Measurements from ENCODE around the gene MGAM2.
"Not testable (repeated sequence)": the region's sequence is repeated elsewhere in the genome, so short reads cannot be mapped to it uniquely, and the experiment has no call there.

Gene MGAM2

DNA sequence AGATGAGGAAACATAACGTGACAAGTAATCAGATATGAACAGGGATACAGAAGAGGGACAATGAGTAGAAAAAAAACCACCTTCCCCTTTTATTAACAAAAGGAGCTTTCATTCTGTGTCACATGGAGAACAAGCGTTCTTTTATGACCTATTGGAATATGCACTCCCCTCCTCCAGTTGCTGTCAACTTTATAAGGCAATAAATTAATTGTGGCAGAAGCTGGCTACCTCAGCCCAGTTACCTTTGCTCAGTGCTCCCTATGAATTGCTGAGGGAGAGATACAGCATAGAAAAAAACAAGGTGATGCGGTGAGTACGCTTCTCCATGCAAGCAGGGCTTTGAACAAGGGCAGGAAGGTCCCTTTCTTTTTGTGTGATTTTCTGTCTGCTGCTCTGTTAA lies at the start of gene MGAM2:
Gene MGAM2, plus strand, starts transcription at position 220 of the 400 bp plus-strand sequence. CDS start 5,156 bp downstream, outside the sequence.
- no peak for DNase-seq (ENCODE audit: low spot score)

- DNase-seq (ENCODE audit: low spot score): no peak
Observed at GRCh38 chr7:142063551-142064442, 47.7 kb upstream of the MGAM2 start.

DNA sequence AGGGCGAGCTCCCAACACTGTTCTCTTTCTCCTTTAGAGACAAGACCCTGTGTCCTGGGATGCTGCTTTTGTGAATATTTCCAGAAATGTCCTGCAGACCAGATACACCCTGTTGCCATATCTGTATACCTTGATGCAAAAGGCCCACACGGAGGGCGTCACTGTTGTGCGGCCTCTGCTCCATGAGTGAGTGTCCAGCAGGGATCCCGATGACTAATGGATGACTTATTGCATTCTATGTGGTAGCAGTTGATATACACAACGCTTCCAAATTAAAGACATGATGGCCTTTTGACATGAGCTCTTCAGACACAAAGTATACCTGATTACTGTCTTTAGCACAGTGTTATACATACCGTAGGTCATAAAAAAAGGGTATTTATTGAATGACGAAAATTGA lies 45.0 kb upstream of the MGAM2 start:
- no peak for DNase-seq (ENCODE audit: low spot score)

DNA sequence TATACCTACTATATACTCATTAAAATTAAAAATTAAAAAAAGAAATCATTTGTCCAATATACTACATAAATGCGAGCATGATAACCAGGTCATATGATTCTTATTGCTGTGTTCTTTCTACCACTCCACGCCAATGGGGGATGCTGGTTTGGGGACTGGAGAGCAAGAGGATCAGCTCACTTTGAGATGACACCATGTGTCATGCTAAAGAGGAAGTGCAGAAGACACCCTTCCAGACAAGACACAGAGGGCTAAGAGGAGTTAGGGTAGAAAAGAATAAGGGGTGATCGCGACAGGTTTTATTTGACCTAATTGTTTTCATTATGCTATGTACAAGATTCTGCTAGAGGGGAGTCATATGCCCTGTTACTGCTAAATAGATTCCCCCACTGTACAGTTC lies 33.8 kb upstream of the MGAM2 start:
- DNase-seq (ENCODE audit: low spot score): no peak

DNA sequence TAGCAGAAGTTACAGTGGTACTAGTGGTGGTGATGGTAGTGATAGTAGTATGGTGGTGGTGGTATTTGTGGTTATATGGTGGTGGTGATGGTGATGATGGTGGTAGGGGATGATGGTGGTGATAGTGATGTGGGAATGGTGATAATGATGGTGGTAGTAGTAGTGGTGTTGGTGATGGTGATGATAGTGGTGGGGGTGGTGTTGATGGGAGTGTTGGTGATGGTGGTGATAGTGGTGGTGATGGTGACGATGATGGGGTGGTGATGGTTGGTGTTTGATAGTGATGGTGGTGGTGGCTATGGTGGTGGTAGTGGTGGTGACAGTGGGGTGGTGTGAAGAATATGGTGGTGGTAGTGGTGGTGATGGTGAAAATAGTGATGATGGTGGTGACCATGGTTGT lies 27.9 kb upstream of the MGAM2 start:
- DNase-seq (ENCODE audit: low spot score): no peak

DNA sequence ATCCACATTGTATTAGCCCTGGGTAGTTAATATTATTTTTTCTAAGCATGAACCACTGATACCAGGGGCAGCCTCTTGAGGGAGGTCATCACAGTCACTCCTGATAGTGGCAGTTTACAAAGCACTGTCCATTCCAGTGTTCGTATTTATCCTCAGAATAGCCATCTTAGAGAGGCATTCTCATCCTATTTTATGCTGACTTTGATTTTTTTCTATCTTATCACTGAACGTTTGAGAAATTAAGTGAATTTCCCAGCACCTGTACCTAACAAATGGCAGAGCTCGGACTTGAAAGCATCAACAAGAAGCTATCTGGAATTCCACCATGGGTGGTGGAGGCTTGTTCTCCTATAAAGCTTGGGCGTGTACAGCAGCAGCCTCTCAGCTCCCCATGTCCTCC lies 26.1 kb upstream of the MGAM2 start:
- DNase-seq (ENCODE audit: low spot score): no peak

DNA sequence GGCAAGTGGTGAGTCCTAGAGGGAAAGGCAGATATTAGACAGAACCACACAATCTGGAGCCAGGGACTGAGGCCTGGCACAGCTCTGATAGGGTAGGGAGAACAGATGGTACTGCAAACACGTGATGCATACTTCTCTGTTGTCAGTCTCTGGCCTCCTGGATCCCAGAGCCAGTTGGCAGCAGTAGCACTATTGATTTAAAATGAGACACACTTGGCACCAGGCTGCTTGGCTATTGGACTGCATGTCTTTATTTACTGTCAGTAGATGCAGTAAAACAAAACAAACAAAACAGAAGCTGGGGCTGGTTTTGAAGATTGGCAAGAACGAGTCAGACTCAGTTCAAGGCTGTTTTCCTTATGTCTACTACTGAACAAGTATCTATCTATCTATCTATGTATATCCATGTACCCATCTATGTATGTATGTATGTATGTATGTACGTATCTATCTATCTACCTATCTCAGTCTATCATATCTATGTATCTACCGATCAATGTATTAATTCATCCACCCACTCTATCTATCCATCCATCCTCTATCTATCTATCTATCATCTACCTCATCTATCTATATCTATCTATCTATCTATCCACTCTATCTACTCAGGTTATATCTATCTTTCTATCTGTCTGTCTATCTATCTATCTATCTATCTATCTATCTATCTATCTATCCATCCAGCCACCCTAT lies 23.4 kb upstream of the MGAM2 start:
- DNase-seq (ENCODE audit: low spot score): no peak

DNA sequence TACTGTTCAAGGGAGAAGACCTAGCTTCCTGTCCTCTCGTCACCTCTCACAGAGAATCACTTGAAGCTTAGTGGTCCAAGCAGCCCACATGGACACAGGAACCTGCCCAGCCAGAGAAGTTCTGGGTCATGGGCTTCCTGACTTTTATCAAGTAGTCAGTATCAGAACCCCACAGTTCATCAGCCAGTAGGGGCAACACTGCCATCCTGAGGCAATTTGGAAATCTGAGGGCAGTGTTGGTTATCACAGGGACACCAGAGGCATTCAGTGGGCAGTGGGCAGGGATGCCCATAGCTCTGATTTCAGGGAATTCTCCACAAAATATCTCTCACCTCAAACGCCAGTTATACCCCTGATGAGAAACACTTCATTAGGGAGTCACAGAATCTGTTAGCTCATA lies 22.5 kb upstream of the MGAM2 start:
- no peak for DNase-seq (ENCODE audit: low spot score)

DNA sequence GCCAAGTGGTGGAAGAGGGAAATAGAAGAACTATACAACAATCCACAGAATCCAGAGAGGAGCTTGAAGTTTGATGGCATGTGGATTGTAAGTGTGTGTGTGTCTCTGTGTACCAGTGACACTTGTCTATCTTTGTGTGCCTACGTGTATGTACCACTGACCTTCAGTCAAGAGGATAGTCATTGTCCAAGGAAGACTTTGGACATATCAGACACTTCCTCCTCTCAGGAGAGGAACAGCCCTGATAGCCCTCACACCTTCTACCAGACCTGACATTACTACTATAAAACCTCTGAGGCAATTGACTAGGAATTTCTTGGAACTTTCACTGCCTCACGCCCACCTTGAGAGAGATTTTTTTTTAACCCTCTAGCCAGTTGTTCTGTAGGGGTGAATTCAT lies 19.6 kb upstream of the MGAM2 start:
- no peak for DNase-seq (ENCODE audit: low spot score)

- no peak for DNase-seq (ENCODE audit: low spot score)
Observed at GRCh38 chr7:142094861-142095260, 16.7 kb upstream of the MGAM2 start.

DNA sequence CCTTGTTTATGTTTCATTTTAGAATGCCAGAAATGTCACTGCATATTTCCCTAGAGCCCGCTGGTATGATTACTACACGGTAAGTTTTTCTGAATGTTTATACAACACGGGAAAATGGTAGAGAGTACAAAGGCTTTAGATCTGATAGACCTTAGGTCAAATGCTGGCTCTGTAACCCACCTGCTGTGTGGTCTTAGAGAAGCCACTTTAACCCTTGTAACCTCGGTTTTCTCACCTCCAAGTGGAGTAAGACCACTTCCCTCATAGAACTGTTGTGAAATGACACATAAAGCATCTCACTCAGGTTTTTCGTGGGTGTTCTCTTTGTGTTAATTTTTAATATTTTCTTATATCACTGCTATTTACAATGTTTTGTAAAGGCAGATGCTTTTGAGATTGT lies 13.9 kb upstream of the MGAM2 start:
- no peak for DNase-seq (ENCODE audit: low spot score)

DNA sequence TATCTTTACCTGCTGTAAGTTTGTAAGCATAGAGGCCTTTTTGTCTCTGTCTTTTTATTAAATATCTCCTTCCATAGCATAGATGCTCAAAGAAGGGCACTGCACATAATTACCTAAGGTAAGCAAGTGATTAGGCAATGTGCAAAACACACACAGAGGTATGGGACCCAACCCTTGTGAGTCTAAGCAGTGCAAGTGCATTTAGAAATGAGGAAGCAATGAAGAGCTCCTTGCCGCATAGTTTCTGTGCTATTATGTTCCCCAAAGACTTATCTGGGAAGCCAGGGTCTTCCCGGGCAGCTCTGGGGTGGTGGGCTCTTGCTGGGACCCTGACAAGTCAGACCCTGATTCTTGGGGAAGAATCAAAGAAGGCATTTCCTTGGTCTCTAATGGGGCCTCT lies 13.5 kb upstream of the MGAM2 start:
- DNase-seq (ENCODE audit: low spot score): no peak

DNA sequence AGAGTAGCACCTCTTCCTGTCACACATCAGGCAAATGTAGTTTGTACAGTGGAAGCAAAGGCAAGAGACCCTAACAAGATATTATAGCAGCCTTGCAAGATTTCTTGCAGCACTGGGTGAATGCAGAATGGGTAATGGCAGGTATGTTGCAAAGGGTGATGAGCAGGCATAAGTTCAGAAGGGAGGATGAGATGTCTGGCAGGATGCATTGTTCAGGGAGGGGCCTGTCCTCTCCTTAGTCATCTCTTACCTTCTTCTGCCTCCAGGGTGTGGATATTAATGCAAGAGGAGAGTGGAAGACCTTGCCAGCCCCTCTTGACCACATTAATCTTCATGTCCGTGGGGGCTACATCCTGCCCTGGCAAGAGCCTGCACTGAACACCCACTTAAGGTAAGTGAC lies 12.2 kb upstream of the MGAM2 start:
- not testable (repeated sequence) for DNase-seq (ENCODE audit: low spot score)

- DNase-seq (ENCODE audit: low spot score): no peak
Observed at GRCh38 chr7:142100634-142101033, 10.9 kb upstream of the MGAM2 start.

DNA sequence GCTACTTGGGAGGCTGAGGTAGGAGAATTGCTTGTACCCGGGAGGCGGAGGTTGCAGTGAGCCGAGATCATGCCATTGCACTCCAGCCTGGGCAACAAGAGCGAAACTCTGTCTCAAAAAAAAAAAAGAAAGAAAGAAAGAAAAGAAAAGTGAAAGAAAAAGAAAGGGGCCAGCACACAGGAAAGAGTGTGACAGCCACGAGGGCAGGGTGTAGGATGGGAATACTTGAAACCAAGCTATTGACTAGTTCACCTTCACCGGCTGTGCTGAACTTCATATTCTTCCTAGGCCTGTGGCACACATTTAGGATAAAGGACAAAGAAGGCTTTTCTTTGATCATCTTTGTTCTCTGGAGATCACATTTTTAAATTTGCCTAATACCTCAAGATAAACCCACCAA lies 9.7 kb upstream of the MGAM2 start:
- not testable (repeated sequence) for DNase-seq (ENCODE audit: low spot score)

DNA sequence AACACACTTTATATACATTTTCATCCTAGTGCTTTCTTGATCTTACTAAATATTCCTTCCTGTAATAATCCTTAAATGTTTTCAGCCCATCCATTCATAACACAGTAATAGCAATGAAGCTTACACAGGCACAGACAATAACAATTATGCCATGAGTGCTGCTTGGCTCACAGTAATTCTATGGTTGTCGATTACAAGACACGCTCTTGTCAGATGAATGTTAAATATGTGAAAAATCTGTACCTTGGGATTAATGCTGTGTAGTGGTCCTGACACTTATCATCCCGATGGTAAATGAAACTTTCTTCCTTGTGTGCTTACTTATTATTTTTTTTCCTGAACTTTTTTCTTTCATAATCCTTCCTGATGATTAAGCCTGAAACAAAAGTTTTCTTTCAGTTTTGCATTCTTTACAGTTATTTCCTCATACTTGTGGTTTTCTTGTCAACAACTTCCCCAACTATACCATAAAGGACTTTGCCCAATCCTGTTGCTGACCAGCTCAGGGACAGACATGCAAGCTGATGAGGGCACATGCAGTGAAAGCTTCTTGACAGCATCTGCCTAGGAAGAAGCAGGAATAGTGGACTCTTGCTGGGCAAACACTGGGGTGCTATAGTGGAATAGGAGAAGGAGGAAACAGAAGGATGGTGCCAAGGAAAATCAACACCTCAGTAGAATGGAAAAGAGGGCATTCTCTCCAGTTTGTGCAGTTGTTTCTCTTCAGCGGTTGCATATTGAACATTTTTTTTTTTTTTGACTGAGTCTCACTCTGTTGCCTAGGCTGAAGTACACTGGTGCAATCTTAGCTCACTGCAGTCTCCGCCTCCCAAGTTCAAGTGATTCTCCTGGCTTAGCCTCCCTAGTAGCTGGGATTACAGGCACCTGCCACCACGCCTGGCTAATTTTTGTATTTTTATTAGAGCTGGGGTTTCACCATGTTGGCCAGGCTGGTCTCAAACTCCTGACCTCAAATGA lies 6.7 kb upstream of the MGAM2 start:
- no peak for DNase-seq (ENCODE audit: low spot score)

DNA sequence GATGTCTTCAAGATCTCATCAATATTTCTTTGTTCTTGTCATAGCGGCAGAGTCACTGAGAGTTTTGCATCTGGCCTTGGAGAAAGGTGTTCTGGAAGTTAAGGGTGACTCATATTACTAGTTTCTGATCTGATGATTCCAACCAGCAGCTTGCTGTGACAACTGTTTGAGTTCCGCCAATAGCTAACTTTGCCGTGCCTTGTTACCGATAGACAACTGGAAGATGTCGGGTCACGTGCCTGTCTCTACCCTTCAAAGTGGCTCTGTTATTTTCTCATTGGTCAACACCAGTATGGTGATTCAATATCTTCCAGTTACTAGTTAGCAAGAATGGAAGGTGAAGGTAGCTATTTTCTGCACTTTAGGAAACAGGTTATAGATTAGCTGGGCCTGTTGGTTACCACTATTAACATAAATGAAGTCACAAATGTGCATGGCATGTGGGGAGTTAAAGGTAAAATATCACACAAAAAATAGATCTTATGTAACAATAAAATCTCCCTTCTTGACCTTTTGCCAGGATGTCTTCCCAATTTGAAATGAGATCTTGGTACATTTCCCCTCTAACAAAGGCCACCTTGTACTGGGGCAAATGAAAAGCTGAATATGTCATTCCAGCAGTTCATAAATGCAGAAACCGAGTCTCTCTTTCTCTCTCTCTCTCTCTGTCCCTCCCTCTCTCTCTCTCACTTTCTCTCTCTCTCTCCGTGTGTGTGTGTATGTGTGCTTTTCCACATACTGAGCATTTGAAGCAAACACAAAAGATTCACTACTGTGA lies 2.6 kb upstream of the MGAM2 start:
- no peak for DNase-seq (ENCODE audit: low spot score)

GRCh38 chr7:142110098-142110497 lies 1.4 kb upstream of the MGAM2 start:
- DNase-seq (ENCODE audit: low spot score): no peak

- DNase-seq (ENCODE audit: low spot score): no peak
Observed at GRCh38 chr7:142110638-142111037, 880 bp upstream of the MGAM2 start.

DNA sequence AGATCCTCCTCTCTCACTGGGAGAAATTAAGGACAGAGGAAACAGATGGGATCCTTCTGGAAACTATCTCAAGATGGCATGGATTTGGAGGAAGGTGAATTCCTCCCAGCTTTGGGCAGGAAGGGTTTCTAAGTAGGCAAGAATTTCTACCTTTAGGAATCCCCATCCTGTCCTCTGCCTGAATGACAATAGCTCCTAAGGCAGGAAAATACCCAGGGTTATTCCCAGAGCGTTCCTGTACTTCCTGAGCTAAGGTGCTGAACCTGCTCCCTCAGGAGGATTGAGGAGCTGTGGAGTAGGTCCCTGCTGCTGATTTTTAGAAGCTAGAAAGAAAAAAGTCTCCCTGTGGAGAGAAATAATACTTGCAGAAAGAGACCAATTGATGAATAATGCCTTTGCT lies 568 bp downstream of the MGAM2 start:
- no peak for DNase-seq (ENCODE audit: low spot score)

DNA sequence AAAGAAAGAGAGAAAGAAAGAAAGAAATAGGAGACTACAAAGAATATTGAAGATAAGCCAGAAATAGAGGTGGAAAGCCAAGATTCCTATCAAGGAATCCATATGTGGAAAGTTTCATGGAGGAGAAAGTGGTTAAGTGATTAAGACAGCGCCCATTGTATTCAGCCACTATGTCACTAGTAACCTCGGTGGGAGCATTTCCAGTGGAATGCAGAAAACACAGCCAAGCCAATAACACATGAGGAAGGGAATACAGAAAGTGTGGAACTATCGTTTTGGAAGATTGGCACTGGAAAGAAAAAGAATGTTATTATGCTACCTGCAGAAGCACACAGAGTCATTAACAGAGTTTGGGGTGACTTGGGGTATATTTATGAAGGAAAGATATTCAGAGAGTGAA lies 2.7 kb downstream of the MGAM2 start:
- DNase-seq (ENCODE audit: low spot score): no peak

DNA sequence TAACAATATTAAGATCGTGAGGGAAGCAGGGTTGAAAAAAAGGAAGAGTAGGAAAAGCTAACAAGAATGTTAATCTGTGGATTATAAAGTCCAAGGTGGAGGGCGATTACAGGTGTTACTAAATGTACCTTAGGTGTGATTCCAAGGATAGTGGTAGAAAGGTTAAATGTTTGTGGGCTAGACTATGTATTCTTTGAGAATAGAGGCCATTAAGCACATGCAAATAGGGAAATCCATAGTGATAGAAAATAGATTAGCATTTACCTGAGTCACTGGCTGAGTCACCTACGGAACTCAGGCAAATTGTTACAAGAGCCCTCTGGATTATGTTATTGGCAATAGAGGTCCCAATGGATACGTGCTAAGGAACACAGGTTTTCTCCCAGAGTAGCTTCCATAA lies 9.0 kb downstream of the MGAM2 start:
- no peak for DNase-seq (ENCODE audit: low spot score)
